Breast epithelium (tissue), 4 donors: Measurements from ENCODE around the gene COL9A3. TPM values are rescaled to one million over a fixed set of nuclear protein-coding genes. Genes with fewer than 3 reads are reported as not detected.

Experiments used
- DNase-seq, 2 donors: peaks; one replicate each; pipeline ENCODE4 v3.0.0-alpha.2; 2019; ENCODE audit warnings: low spot score in 2 of 2
- H3K27ac ChIP-seq, 2 donors: fragments of 200-600 bp; sonication (generic) in 1 of 2; one replicate each; pipeline ENCODE4 v1.5.1; 2016 to 2019; ENCODE audit warnings: mild to moderate bottlenecking in 1 of 2
- H3K27me3 ChIP-seq, 2 donors: fragments of 200-600 bp; sonication (generic) in 1 of 2; one replicate each; pipeline versions ENCODE4 v1.5.1 to v1.6.0; 2017 to 2019; ENCODE audit warnings: control low read depth in 1 of 2, mild to moderate bottlenecking in 1 of 2
- H3K36me3 ChIP-seq: fragments of 200-600 bp; one replicate; pipeline ENCODE4 v1.5.1; 2019
- H3K4me1 ChIP-seq, 2 donors: fragments of 200-600 bp; sonication (generic); one replicate each; pipeline ENCODE4 v1.5.1; 2016 to 2019; ENCODE audit warnings: control low read depth in 1 of 2
- H3K4me3 ChIP-seq, 3 donors: fragments of 200-600 bp; sonication (generic); 1 replicate in 2 of 3; 2 replicates in 1 of 3; pipeline ENCODE4 v1.5.1; 2016 to 2019; ENCODE audit warnings: mild to moderate bottlenecking in 3 of 3, moderate library complexity in 2 of 3
- H3K9me3 ChIP-seq, 2 donors: fragments of 200-600 bp; sonication (generic) in 1 of 2; one replicate each; pipeline ENCODE4 v1.5.1; 2016 to 2019; ENCODE audit warnings: control low read depth in 1 of 2
- CTCF ChIP-seq, 3 donors: fragments of 450-650 bp; IDR thresholded peaks; one replicate each; pipeline ENCODE4 v1.5.1; 2016 to 2017; ENCODE audit warnings: antibody characterized with exemption in 3 of 3, mild to moderate bottlenecking in 3 of 3, moderate library complexity in 3 of 3
- POLR2A ChIP-seq: fragments of 450-650 bp; IDR thresholded peaks from one replicate; pipeline ENCODE4 v1.6.1; 2016; ENCODE audit warnings: antibody characterized with exemption, mild to moderate bottlenecking, moderate library complexity
- POLR2AphosphoS5 ChIP-seq, 3 donors: sonication (generic); formaldehyde crosslinking; IDR thresholded peaks; one replicate each; pipeline ENCODE4 v1.6.1; 2017; ENCODE audit warnings: antibody characterized with exemption in 3 of 3
- intact Hi-C: fragments of 100-400 bp; cut with DNase I; formaldehyde crosslinking; loops from one replicate; pipeline ENCODE4 v1.15.1; 2023; ENCODE audit warnings: low total_unique reads
- total RNA-seq, 3 donors: library from RNA; depleted of rRNA; stranded (reverse); fragments of >200 nt; gene quantifications; one replicate each; pipeline ENCODE4 v1.1.0, GENCODE V29; 2016

COL9A3 gene
- total RNA-seq, 3 donors from 2014 or later: 0.16 to 10.2 (median 5.0) TPM

DNA sequence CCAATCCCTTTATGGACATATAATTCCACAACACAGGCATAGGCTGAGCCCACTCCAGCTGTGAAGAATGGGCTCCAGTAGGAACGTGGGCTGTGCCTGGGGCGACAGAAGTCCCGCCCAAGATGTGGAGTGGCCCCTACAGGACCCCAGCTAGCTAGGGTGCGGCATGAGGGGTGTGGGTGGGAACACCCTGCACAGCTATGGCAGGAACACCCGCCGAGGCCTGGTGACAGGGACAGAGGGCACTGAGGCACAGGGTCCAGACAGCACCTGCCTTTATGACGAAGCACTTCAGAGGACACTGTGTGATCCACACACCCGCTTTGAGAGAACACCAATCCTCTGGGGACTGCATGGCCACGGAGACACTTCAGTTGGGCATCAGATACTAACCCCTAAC, 73.0 kb downstream of the COL9A3 start:
- Histone ChIP-seq H3K27me3 (no peaks in the 10 kb centered on the region), H3K27ac (no peak overlapping the region), H3K4me3 (no peak overlapping the region), H3K4me1 (no peaks in the 10 kb centered on the region), H3K9me3 (no peaks in the 10 kb centered on the region), H3K36me3 (no peaks in the 10 kb centered on the region)
- DNase-seq: no peak
- no peak for TF ChIP-seq POLR2A
- no peak for TF ChIP-seq CTCF (IDR thresholded peaks at IDR 0.05)
- no peak for TF ChIP-seq POLR2AphosphoS5 (IDR thresholded peaks at IDR 0.05)
- intact Hi-C loops: loop anchor here (5.0 kb wide), 1 partner anchor 117 kb away; the partner anchor contains the start of gene BHLHE23

- no peak overlapping the region for H3K4me3 ChIP-seq
- no peaks in the 10 kb centered on the region for H3K4me1 ChIP-seq
- no peaks in the 10 kb centered on the region for H3K27me3 ChIP-seq
- intact Hi-C loops: loop anchor here (5.0 kb wide), 1 partner anchor 117 kb away; the partner anchor contains the start of gene BHLHE23
- H3K27ac ChIP-seq: no peak overlapping the region
- H3K36me3 ChIP-seq: no peaks in the 10 kb centered on the region
- no peaks in the 10 kb centered on the region for H3K9me3 ChIP-seq
- no peak for TF ChIP-seq CTCF (IDR thresholded peaks at IDR 0.05)
- DNase-seq: no peak
Measured at GRCh38 chr20:62890444-62890843, 73.6 kb downstream of the COL9A3 start.

Other genes with a start within 250 kb of the COL9A3 start
- 10 to 100 TPM in 2 of 3 donors, 1 to 10 TPM in 1; 8.8 to 26.5 (median 15.4) TPM for gene SLCO4A1, start 174.5 kb upstream of the COL9A3 start, total RNA-seq
- gene NTSR1, start 108.2 kb upstream of the COL9A3 start, total RNA-seq: under 1 TPM in 1 of 3 donors, not detected in 2; under 0.01 TPM
- gene MRGBP, start 20.6 kb upstream of the COL9A3 start, total RNA-seq: 10 to 100 TPM in 2 of 3 donors, 1 to 10 TPM in 1; 8.5 to 12.9 (median 12.5) TPM
- gene OGFR, start 12.2 kb upstream of the COL9A3 start, total RNA-seq: 10 to 100 TPM; 38.5 to 45.3 (median 44.2) TPM
- gene TCFL5, start 44.8 kb downstream of the COL9A3 start, total RNA-seq: 10 to 100 TPM in 2 of 3 donors, 1 to 10 TPM in 1; 7.8 to 21.0 (median 12.5) TPM
- 10 to 100 TPM; 59.8 to 83.1 (median 64.9) TPM for gene DIDO1, start 109.5 kb downstream of the COL9A3 start, total RNA-seq
- gene GID8, start 121.1 kb downstream of the COL9A3 start, total RNA-seq: 10 to 100 TPM; 30.2 to 36.7 (median 31.8) TPM
- 1 to 10 TPM; 2.2 to 4.9 (median 2.7) TPM for gene SLC17A9, start 135.7 kb downstream of the COL9A3 start, total RNA-seq
- gene BHLHE23, start 189.9 kb downstream of the COL9A3 start, total RNA-seq: not detected